ENCODE results near the gene CFAP20DC.
"Not testable (repeated sequence)": the region's sequence is repeated elsewhere in the genome, so short reads cannot be mapped to it uniquely, and the experiment has no call there.

The CFAP20DC gene

GRCh38 chr3:58962040-58962651, 87.7 kb downstream of the CFAP20DC start:
- DNase-seq: no peak

GRCh38 chr3:58955308-58955707, 94.5 kb downstream of the CFAP20DC start:
- no peak for DNase-seq

GRCh38 chr3:58953288-58953687, 96.5 kb downstream of the CFAP20DC start:
- DNase-seq: no peak

GRCh38 chr3:58952128-58952917, 97.5 kb downstream of the CFAP20DC start:
- no peak for DNase-seq

GRCh38 chr3:58948018-58948417, 101.8 kb downstream of the CFAP20DC start:
- no peak for DNase-seq

- no peak for DNase-seq
Measured at GRCh38 chr3:58946875-58947274, 103.0 kb downstream of the CFAP20DC start.

- DNase-seq: no peak
Measured at GRCh38 chr3:58938057-58938456, 111.8 kb downstream of the CFAP20DC start.

- no peak for DNase-seq
Measured at GRCh38 chr3:58924578-58924977, 125.2 kb downstream of the CFAP20DC start.

- DNase-seq: no peak
Measured at GRCh38 chr3:58900386-58900785, 149.4 kb downstream of the CFAP20DC start.

- DNase-seq: no peak
Measured at GRCh38 chr3:58899953-58900298, 149.9 kb downstream of the CFAP20DC start.

GRCh38 chr3:58899159-58899952, 150.5 kb downstream of the CFAP20DC start:
- DNase-seq: no peak

- DNase-seq: no peak
Measured at GRCh38 chr3:58898513-58898912, 151.3 kb downstream of the CFAP20DC start.

- DNase-seq: no peak
Measured at GRCh38 chr3:58897646-58898045, 152.2 kb downstream of the CFAP20DC start.

GRCh38 chr3:58895678-58896077, 154.1 kb downstream of the CFAP20DC start:
- DNase-seq: not testable (repeated sequence)

- DNase-seq: not testable (repeated sequence)
Measured at GRCh38 chr3:58892526-58892925, 157.3 kb downstream of the CFAP20DC start.

- DNase-seq: no peak
Measured at GRCh38 chr3:58888087-58888486, 161.7 kb downstream of the CFAP20DC start.

GRCh38 chr3:58884453-58884852, 165.4 kb downstream of the CFAP20DC start:
- DNase-seq: no peak

GRCh38 chr3:58880182-58880581, 169.6 kb downstream of the CFAP20DC start:
- DNase-seq: no peak

- DNase-seq: no peak
Measured at GRCh38 chr3:58874795-58875194, 175.0 kb downstream of the CFAP20DC start.

- no peak for DNase-seq
Measured at GRCh38 chr3:58874248-58874741, 175.5 kb downstream of the CFAP20DC start.

GRCh38 chr3:58868097-58868779, 181.6 kb downstream of the CFAP20DC start:
- no peak for DNase-seq

GRCh38 chr3:58867621-58868020, 182.2 kb downstream of the CFAP20DC start:
- DNase-seq: no peak

GRCh38 chr3:58866079-58866478, 183.7 kb downstream of the CFAP20DC start:
- no peak for DNase-seq
